Spleen (tissue), 7 donors: ENCODE measurements around the gene CHMP4B.

Source experiments
- CTCF ChIP-seq, 11 experiments: fragments of 200-600 bp in 7 of 11; fragments of 450-650 bp in 4 of 11; sonication (generic) in 4 of 11; IDR thresholded peaks in 8 of 11; conservative IDR thresholded peaks in 3 of 11; 1 replicate in 7 of 11; 2 replicates in 4 of 11; pipeline versions ENCODE4 v1.4.0 to v1.8.0; 2016 to 2021; ENCODE audit warnings: antibody characterized with exemption in 11 of 11, inconsistent platforms in 4 of 11, mild to moderate bottlenecking in 1 of 11
- POLR2A ChIP-seq, 3 donors: fragments of 450-650 bp; IDR thresholded peaks; one replicate each; pipeline ENCODE4 v1.5.1; 2017; ENCODE audit warnings: antibody characterized with exemption in 3 of 3, mild to moderate bottlenecking in 1 of 3
- POLR2AphosphoS5 ChIP-seq, 3 donors: sonication (generic); formaldehyde crosslinking; IDR thresholded peaks; one replicate each; pipeline ENCODE4 v1.5.1; 2017; ENCODE audit warnings: antibody characterized with exemption in 3 of 3
- donor health status: DM: no; HTN: no; CAD: no; lungs with moderate emphysema.
- donor health status: DM: no; HTN: no; CAD: no.
- donor health status: DM: no; HTN: no; CAD: no.

DNA sequence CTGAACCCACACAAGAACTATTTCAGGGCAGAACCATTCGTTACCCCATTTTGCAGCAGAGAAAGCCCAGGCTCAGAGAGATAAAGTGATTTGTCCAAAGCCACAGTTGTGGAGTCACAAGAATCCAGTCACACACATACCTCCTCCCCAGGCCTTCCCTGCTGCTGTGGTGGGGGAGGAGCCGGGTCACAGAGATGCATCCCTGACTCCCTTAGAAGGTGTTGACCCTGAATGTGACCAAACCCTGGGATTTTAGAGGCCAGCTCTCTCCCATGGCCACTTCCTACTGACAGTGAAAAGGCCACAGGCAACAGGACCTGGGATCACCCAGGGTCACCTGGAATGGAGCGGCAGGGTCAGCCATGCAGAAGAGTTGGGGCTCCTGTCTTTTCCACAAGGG, 48.6 kb downstream of the CHMP4B start:
- no peak for TF ChIP-seq CTCF (IDR thresholded peaks at IDR 0.05 in 8 of 11, conservative IDR thresholded peaks at IDR 0.05 in 3 of 11)
- TF ChIP-seq POLR2A (IDR thresholded peaks at IDR 0.05), result no peak
- TF ChIP-seq POLR2AphosphoS5 (IDR thresholded peaks at IDR 0.05), result no peak
